Mucosa of descending colon (tissue), 3 donors: ENCODE data around the gene CHD5. TPM values are rescaled to one million over a fixed set of nuclear protein-coding genes. Genes with fewer than 3 reads are reported as not detected.

Source experiments
- ATAC-seq: fragments of 200-7000 bp; cut with Tn5 transposase; one replicate; pipeline ENCODE4 v1.9.1; 2020; ENCODE audit warnings: mild to moderate bottlenecking, moderate library complexity
- DNase-seq, 3 donors: peaks; one replicate each; pipeline ENCODE4 v3.0.0-alpha.2; 2020
- H3K36me3 ChIP-seq: fragments of 200-600 bp; one replicate; pipeline ENCODE4 v1.8.0; 2021; ENCODE audit warnings: low read depth, mild to moderate bottlenecking
- H3K4me1 ChIP-seq: fragments of 200-600 bp; one replicate; pipeline ENCODE4 v1.8.0; 2021; ENCODE audit warnings: low read depth, mild to moderate bottlenecking
- H3K4me3 ChIP-seq: fragments of 200-600 bp; one replicate; pipeline ENCODE4 v1.8.0; 2021; ENCODE audit warnings: mild to moderate bottlenecking
- H3K9me3 ChIP-seq: fragments of 200-600 bp; one replicate; pipeline ENCODE4 v1.8.0; 2021; ENCODE audit warnings: mild to moderate bottlenecking
- intact Hi-C, 2 donors: fragments of 100-400 bp; cut with DNase I in 1 of 2; cut with micrococcal nuclease in 1 of 2; formaldehyde crosslinking; loops; one replicate each; pipeline versions ENCODE4 v1.11.0 to v1.11.1; 2022; cut with DNase I, micrococcal nuclease
- total RNA-seq, 3 donors: library from RNA; stranded (reverse); fragmentation: NEBNext Ultra II Directional in 2 of 3; extraction: Animal tissue kit (Norgen Biotek cat#: 25700) in 2 of 3; gene quantifications; one replicate each; pipeline versions ENCODE4 v1.2.1 to v1.2.4, GENCODE V29; 2021 to 2023
- TF ChIP-seq, protein P1 (sequence below): fragments of 200-600 bp; IDR thresholded peaks from one replicate; pipeline ENCODE4 v1.8.0; 2022; ENCODE audit warnings: antibody characterized with exemption, mild to moderate bottlenecking
- donor health status: DM: no; HTN: no; CAD: no; lungs with moderate emphysema.
- donor health status: DM: no; HTN: no; CAD: no.
- donor health status: DM: no; HTN: yes; CAD: no.

The CHD5 gene
- total RNA-seq, 3 donors from 2014 or later, result 0.17 to 2.1 (median 0.22) TPM

DNA sequence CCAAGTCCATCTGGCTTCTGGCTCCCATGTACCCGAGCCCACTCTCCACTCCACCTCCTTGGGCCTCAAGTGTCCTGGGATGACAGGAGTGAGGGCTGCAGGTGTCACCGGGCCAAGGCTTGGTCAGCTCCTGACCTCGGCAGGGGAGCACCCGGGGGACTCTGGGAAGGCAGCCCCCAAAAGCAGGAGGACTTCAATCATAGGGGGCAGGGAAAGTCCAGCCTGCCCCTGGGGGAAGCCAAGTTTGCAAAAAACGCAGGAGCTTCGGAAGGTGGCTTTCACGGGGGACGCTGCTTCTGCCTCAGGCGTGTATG, 77.6 kb downstream of the CHD5 start:
- DNase-seq, result no peak
- Histone ChIP-seq H3K36me3 (no peaks in the 10 kb centered on the region), H3K9me3 (no peaks in the 10 kb centered on the region)

DNA sequence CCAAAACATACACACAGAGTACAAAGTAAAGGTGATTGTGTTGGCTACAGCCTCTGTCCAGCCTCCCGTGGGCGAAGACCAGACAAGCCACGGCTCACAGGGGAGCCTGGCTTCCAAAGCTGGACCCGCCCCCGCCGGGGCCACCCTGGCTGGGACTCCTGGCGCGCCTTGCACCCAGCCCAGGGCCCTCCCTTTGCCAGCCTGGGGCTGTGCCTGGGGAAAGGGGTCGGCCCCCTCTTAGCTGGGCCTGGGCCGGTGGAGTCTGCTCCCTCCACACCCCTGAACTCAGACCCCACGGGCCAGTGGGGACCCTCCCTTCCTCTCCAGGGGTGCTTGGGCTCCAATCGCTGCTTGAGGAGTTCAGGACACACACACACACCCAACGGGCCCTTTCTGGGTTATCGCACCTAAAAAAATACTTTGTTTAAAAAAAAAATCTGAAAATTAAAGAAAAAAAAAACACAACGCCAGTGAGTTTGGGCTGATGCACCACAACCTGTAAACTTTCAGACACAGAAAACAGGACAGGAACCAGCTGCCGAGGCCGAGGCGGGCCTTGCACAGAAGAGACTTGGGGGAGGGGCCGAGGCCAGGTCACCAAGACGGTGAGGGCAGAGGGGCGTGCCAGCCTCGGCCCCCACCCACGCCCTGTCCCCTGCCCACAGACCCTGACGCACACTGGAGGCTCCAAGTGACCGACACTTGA, 78.1 kb downstream of the CHD5 start:
- ATAC-seq (no peak), DNase-seq (peak in 1 of 3 donors; percentile 42)
- Histone ChIP-seq H3K4me1 (no peaks in the 10 kb centered on the region), H3K36me3 (no peaks in the 10 kb centered on the region), H3K9me3 (no peaks in the 10 kb centered on the region), H3K4me3 (no peak overlapping the region)
- TF ChIP-seq, protein P1, sequence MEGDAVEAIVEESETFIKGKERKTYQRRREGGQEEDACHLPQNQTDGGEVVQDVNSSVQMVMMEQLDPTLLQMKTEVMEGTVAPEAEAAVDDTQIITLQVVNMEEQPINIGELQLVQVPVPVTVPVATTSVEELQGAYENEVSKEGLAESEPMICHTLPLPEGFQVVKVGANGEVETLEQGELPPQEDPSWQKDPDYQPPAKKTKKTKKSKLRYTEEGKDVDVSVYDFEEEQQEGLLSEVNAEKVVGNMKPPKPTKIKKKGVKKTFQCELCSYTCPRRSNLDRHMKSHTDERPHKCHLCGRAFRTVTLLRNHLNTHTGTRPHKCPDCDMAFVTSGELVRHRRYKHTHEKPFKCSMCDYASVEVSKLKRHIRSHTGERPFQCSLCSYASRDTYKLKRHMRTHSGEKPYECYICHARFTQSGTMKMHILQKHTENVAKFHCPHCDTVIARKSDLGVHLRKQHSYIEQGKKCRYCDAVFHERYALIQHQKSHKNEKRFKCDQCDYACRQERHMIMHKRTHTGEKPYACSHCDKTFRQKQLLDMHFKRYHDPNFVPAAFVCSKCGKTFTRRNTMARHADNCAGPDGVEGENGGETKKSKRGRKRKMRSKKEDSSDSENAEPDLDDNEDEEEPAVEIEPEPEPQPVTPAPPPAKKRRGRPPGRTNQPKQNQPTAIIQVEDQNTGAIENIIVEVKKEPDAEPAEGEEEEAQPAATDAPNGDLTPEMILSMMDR, result no peak
- intact Hi-C loops, result no loop called here

More for the DNA sequence above, 77.6 kb downstream of the CHD5 start:
- TF ChIP-seq, protein P1, result no peak
- intact Hi-C loops, result no loop called here
- no peak for ATAC-seq
- Histone ChIP-seq H3K4me3 (no peak overlapping the region), H3K4me1 (no peaks in the 10 kb centered on the region)

GRCh38 chr1:6100861-6101783, 79.0 kb downstream of the CHD5 start:
- H3K4me1 ChIP-seq, result no peaks in the 10 kb centered on the region
- H3K9me3 ChIP-seq, result no peaks in the 10 kb centered on the region
- TF ChIP-seq, protein P1, result no peak
- ATAC-seq, result no peak
- DNase-seq, result peak in 1 of 3 donors; percentile 38
- intact Hi-C loops, result no loop called here
- no peak overlapping the region for H3K4me3 ChIP-seq
- no peaks in the 10 kb centered on the region for H3K36me3 ChIP-seq

DNA sequence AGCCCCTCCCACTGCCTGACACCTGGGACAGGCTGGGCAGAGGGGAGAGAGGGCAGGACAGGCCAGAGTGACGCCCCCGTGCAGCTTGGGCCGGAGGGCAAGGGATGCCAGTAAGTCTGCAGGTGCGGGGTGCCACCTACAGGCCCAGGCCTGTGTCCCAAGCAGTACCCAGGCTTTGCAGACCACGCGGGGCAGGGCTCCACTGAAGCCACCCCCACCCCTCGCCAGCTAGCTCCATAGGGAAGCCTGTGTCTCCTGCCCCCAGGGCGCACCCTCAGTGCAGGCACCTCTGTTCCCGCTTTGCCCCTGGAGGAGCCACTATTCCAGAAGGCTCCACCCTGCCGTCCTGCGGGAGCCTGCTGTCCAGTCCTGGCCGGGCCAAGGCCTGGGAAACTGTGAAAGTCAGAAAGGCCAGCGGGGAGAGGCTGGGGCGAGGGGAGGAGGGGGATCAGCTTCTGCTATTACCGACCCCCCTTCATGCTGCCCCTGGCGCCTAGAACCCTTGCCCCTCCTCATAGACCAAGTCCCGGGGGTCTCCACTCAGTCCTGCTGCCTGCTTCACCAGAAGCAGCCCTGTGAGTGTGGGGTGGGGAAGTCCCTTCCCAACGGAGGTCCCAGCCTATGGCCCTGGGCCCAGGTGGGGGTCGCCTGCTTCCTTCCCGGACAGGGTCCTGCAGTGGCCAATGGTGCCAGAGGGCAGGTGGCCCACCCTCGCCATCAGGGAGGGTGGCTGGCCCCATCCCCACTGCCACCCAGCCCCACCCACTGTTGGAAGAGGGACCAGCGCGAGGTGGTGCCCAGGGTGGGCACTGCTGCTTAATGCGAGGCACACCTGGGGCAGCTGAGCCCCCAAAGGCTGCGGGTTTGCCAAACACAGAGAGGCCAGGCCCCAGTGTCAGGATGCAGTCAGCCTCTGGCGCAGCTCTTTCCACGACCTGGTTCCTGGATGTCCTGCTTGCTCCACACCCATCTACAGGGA, 80.0 kb downstream of the CHD5 start:
- Histone ChIP-seq H3K36me3 (no peaks in the 10 kb centered on the region), H3K4me1 (no peaks in the 10 kb centered on the region), H3K4me3 (no peak overlapping the region), H3K9me3 (no peaks in the 10 kb centered on the region)
- TF ChIP-seq, protein P1, result no peak
- intact Hi-C loops, result no loop called here
- DNase-seq (peak in 2 of 3 donors; percentile 17 to 54), ATAC-seq (peak; percentile 27)

DNA sequence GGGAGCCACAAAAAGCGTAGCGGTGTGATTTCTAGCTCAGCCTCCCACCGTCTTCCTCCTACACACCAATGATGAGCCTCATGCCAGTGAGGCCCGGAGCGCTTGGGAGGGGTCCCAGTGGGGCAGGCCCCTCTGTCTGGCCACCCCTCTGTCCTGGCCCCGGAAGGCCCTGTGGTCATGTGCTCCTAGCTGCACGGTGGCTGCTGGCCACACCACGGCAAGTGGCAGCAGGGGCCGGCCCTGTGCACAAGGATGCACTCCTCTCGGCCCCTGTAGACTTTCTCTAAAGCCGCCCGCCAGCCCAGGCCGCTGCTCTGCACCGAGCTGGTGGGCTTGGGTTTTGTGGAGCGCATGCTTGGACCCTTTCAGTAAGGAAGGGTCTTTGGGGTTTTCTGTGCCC, 80.8 kb downstream of the CHD5 start:
- Histone ChIP-seq H3K4me3 (no peak overlapping the region), H3K36me3 (no peaks in the 10 kb centered on the region), H3K9me3 (no peaks in the 10 kb centered on the region), H3K4me1 (no peaks in the 10 kb centered on the region)
- DNase-seq (peak in 1 of 3 donors; percentile 40), ATAC-seq (no peak)
- intact Hi-C loops, result no loop called here
- TF ChIP-seq, protein P1, result no peak
